ENCODE results near the gene ZGPAT. TPM values are rescaled to one million over a fixed set of nuclear protein-coding genes. Genes with fewer than 3 reads are reported as not detected.
A peak's percentile ranks its signal among the peaks of the same experiment; 100 is the strongest.

The ZGPAT gene
- total and polyA plus RNA-seq, 2 of the 13 experiments (the other 11 are each of a cell fraction or from before 2014, with no cell fraction given), result 23.0 to 41.9 TPM

DNA sequence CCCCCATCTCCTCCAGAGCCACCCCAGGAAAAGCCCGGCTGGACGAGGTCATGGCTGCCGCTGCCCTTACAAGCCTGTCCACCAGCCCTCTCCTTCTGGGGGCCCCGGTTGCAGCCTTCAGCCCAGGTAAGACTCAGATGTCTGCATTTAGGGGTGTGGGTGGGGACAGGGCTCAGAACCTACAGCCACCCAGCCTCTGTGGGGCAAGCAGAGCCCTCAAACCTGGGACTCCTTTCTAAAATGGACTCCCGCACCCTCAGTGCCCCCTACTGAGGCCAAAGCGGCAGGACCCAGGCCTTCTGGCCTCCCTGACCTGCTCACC is 33.5 kb downstream of the ZGPAT start (continued):
- TF ChIP-seq NFKBIZ (CRISPR knock-in tag; IDR thresholded peaks at IDR 0.05) (no peak), SRSF9 (IDR thresholded peaks at IDR 0.05; ENCODE audit: borderline replicate concordance, insufficient read depth, low read depth, low read length, poor library complexity, severe bottlenecking) (no peak), NAIF1 (CRISPR knock-in tag; IDR thresholded peaks at IDR 0.05; ENCODE audit: borderline replicate concordance) (no peak), DNMT3B (CRISPR knock-in tag; conservative IDR thresholded peaks at IDR 0.05) (no peak), ZZZ3 (CRISPR knock-in tag; IDR thresholded peaks at IDR 0.05; ENCODE audit: borderline replicate concordance) (0 out of 2 replicates have a peak, but pooled peaks have one; percentile 11), ZNF572 (CRISPR knock-in tag; IDR thresholded peaks at IDR 0.05) (no peak), POLR2G (IDR thresholded peaks at IDR 0.05; ENCODE audit: low read depth, low read length) (no peak), ZNF224 (CRISPR knock-in tag; IDR thresholded peaks at IDR 0.05) (peak; percentile 8; the same call in 1 of the 2 replicates), ZFP62 (CRISPR knock-in tag; IDR thresholded peaks at IDR 0.05) (no peak), ELF4 (CRISPR knock-in tag; IDR thresholded peaks at IDR 0.05; ENCODE audit: borderline replicate concordance) (no peak), MED8 (CRISPR knock-in tag; IDR thresholded peaks at IDR 0.05; ENCODE audit: insufficient replicate concordance) (no peak), CREB1 (IDR thresholded peaks at IDR 0.05) (no peak), CREB1 (CRISPR knock-in tag; IDR thresholded peaks at IDR 0.05) (no peak), ZNF354B (CRISPR knock-in tag; IDR thresholded peaks at IDR 0.05) (0 out of 2 replicates have a peak, but pooled peaks have one; percentile 35), ZNF75D (CRISPR knock-in tag; IDR thresholded peaks at IDR 0.05; ENCODE audit: borderline replicate concordance) (no peak), CC2D1A (CRISPR knock-in tag; IDR thresholded peaks at IDR 0.05) (0 out of 2 replicates have a peak, but pooled peaks have one; percentile 91), SMAD9 (CRISPR knock-in tag; IDR thresholded peaks at IDR 0.05) (no peak), ZFP41 (CRISPR knock-in tag; IDR thresholded peaks at IDR 0.05; ENCODE audit: borderline replicate concordance) (no peak), PHF21A (CRISPR knock-in tag; IDR thresholded peaks at IDR 0.05) (no peak), HNRNPH1 (optimal IDR thresholded peaks at IDR 0.05; ENCODE audit: low read depth, low read length) (no peak)
- TF ChIP-seq, protein P1, sequence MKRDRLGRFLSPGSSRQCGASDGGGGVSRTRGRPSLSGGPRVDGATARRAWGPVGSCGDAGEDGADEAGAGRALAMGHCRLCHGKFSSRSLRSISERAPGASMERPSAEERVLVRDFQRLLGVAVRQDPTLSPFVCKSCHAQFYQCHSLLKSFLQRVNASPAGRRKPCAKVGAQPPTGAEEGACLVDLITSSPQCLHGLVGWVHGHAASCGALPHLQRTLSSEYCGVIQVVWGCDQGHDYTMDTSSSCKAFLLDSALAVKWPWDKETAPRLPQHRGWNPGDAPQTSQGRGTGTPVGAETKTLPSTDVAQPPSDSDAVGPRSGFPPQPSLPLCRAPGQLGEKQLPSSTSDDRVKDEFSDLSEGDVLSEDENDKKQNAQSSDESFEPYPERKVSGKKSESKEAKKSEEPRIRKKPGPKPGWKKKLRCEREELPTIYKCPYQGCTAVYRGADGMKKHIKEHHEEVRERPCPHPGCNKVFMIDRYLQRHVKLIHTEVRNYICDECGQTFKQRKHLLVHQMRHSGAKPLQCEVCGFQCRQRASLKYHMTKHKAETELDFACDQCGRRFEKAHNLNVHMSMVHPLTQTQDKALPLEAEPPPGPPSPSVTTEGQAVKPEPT (CRISPR knock-in tag; IDR thresholded peaks at IDR 0.05; ENCODE audit: low read depth), result no peak
- TF ChIP-seq, protein P2, sequence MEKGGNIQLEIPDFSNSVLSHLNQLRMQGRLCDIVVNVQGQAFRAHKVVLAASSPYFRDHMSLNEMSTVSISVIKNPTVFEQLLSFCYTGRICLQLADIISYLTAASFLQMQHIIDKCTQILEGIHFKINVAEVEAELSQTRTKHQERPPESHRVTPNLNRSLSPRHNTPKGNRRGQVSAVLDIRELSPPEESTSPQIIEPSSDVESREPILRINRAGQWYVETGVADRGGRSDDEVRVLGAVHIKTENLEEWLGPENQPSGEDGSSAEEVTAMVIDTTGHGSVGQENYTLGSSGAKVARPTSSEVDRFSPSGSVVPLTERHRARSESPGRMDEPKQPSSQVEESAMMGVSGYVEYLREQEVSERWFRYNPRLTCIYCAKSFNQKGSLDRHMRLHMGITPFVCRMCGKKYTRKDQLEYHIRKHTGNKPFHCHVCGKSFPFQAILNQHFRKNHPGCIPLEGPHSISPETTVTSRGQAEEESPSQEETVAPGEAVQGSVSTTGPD (CRISPR knock-in tag; IDR thresholded peaks at IDR 0.05), result no peak
- TF ChIP-seq, protein P3, sequence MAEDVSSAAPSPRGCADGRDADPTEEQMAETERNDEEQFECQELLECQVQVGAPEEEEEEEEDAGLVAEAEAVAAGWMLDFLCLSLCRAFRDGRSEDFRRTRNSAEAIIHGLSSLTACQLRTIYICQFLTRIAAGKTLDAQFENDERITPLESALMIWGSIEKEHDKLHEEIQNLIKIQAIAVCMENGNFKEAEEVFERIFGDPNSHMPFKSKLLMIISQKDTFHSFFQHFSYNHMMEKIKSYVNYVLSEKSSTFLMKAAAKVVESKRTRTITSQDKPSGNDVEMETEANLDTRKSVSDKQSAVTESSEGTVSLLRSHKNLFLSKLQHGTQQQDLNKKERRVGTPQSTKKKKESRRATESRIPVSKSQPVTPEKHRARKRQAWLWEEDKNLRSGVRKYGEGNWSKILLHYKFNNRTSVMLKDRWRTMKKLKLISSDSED (CRISPR knock-in tag; IDR thresholded peaks at IDR 0.05), result no peak
- TF ChIP-seq, protein P4, sequence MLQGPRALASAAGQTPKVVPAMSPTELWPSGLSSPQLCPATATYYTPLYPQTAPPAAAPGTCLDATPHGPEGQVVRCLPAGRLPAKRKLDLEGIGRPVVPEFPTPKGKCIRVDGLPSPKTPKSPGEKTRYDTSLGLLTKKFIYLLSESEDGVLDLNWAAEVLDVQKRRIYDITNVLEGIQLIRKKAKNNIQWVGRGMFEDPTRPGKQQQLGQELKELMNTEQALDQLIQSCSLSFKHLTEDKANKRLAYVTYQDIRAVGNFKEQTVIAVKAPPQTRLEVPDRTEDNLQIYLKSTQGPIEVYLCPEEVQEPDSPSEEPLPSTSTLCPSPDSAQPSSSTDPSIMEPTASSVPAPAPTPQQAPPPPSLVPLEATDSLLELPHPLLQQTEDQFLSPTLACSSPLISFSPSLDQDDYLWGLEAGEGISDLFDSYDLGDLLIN (CRISPR knock-in tag; IDR thresholded peaks at IDR 0.05; ENCODE audit: borderline replicate concordance), result no peak
- TF ChIP-seq, protein P5, sequence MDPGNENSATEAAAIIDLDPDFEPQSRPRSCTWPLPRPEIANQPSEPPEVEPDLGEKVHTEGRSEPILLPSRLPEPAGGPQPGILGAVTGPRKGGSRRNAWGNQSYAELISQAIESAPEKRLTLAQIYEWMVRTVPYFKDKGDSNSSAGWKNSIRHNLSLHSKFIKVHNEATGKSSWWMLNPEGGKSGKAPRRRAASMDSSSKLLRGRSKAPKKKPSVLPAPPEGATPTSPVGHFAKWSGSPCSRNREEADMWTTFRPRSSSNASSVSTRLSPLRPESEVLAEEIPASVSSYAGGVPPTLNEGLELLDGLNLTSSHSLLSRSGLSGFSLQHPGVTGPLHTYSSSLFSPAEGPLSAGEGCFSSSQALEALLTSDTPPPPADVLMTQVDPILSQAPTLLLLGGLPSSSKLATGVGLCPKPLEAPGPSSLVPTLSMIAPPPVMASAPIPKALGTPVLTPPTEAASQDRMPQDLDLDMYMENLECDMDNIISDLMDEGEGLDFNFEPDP (CRISPR knock-in tag; conservative IDR thresholded peaks at IDR 0.05), result no peak
